ENCODE measurements around the gene LRRC55.

The LRRC55 gene

GRCh38 chr11:57239348-57239747 lies 57.6 kb downstream of the LRRC55 start:
- TF ChIP-seq POU2F2 (IDR thresholded peaks at IDR 0.05; ENCODE audit: low read depth, low read length): no peak
- no peak for TF ChIP-seq POLR2AphosphoS5 (IDR thresholded peaks at IDR 0.05; ENCODE audit: low read depth, low read length)
- TF ChIP-seq TAF1 (IDR thresholded peaks at IDR 0.05; ENCODE audit: low read depth, low read length): no peak
- TF ChIP-seq PAX5 (IDR thresholded peaks at IDR 0.05; ENCODE audit: insufficient read depth, low read length, severe bottlenecking): no peak
- TF ChIP-seq POLR2A (IDR thresholded peaks at IDR 0.05; ENCODE audit: low read depth, low read length): no peak
- no peak for TF ChIP-seq SPI1 (IDR thresholded peaks at IDR 0.05; ENCODE audit: low read depth, low read length)
- FAIRE-seq (no peak), DNase-seq (ENCODE audit: insufficient read length, low spot score) (no peak)

- FAIRE-seq (no peak), DNase-seq (ENCODE audit: insufficient read length, low spot score) (no peak)
- no peak for TF ChIP-seq SPI1 (IDR thresholded peaks at IDR 0.05; ENCODE audit: low read depth, low read length)
- no peak for TF ChIP-seq POU2F2 (IDR thresholded peaks at IDR 0.05; ENCODE audit: low read depth, low read length)
- TF ChIP-seq PAX5 (IDR thresholded peaks at IDR 0.05; ENCODE audit: insufficient read depth, low read length, severe bottlenecking): no peak
- no peak for TF ChIP-seq TAF1 (IDR thresholded peaks at IDR 0.05; ENCODE audit: low read depth, low read length)
- TF ChIP-seq POLR2A (IDR thresholded peaks at IDR 0.05; ENCODE audit: low read depth, low read length): no peak
- no peak for TF ChIP-seq POLR2AphosphoS5 (IDR thresholded peaks at IDR 0.05; ENCODE audit: low read depth, low read length)
These were observed 58.3 kb downstream of the LRRC55 start for GRCh38 chr11:57240007-57240406.

- no peak for FAIRE-seq
These were observed 59.0 kb downstream of the LRRC55 start for GRCh38 chr11:57240757-57241156.

More at GRCh38 chr11:57240757-57241156, 59.0 kb downstream of the LRRC55 start:
- no peak for DNase-seq (ENCODE audit: insufficient read length, low spot score)
- no peak for TF ChIP-seq POU2F2 (IDR thresholded peaks at IDR 0.05; ENCODE audit: low read depth, low read length)
- no peak for TF ChIP-seq POLR2AphosphoS5 (IDR thresholded peaks at IDR 0.05; ENCODE audit: low read depth, low read length)
- no peak for TF ChIP-seq PAX5 (IDR thresholded peaks at IDR 0.05; ENCODE audit: insufficient read depth, low read length, severe bottlenecking)
- no peak for TF ChIP-seq SPI1 (IDR thresholded peaks at IDR 0.05; ENCODE audit: low read depth, low read length)
- TF ChIP-seq POLR2A (IDR thresholded peaks at IDR 0.05; ENCODE audit: low read depth, low read length): no peak
- TF ChIP-seq TAF1 (IDR thresholded peaks at IDR 0.05; ENCODE audit: low read depth, low read length): no peak

Data from GM12891 (cell line).